HEK293 (cell line): ENCODE results near the gene SLA2.

Experiments
- KLF16 ChIP-seq: fragments of 450-650 bp; formaldehyde crosslinking; IDR thresholded peaks from 2 replicates; pipeline ENCODE4 v1.5.1; 2017; ENCODE audit warnings: missing biosample characterization, missing genetic modification characterization
- KLF8 ChIP-seq: fragments of 450-650 bp; formaldehyde crosslinking; IDR thresholded peaks from 2 replicates; pipeline ENCODE4 v1.5.1; 2016; ENCODE audit warnings: missing biosample characterization, missing genetic modification characterization
- PRDM1 ChIP-seq: fragments of 450-650 bp; formaldehyde crosslinking; IDR thresholded peaks from 2 replicates; pipeline ENCODE4; 2016; ENCODE audit warnings: missing biosample characterization, missing genetic modification characterization
- SP2 ChIP-seq: fragments of 450-650 bp; formaldehyde crosslinking; IDR thresholded peaks from 2 replicates; pipeline ENCODE4 v1.5.1; 2016; ENCODE audit warnings: missing biosample characterization, missing genetic modification characterization
- SP3 ChIP-seq: fragments of 450-650 bp; formaldehyde crosslinking; IDR thresholded peaks from 2 replicates; pipeline ENCODE4 v1.5.1; 2016; ENCODE audit warnings: missing biosample characterization, missing genetic modification characterization
- ZBTB17 ChIP-seq: fragments of 450-650 bp; formaldehyde crosslinking; IDR thresholded peaks from 2 replicates; pipeline ENCODE4 v1.5.1; 2016; ENCODE audit warnings: missing biosample characterization, missing genetic modification characterization
- ZEB2 ChIP-seq: fragments of 450-650 bp; formaldehyde crosslinking; IDR thresholded peaks from 2 replicates; pipeline ENCODE4 v1.5.1; 2016; ENCODE audit warnings: missing biosample characterization, missing genetic modification characterization
- ZFHX2 ChIP-seq: fragments of 450-650 bp; formaldehyde crosslinking; conservative IDR thresholded peaks from 2 replicates; pipeline ENCODE4 v1.5.1; 2016; ENCODE audit warnings: missing biosample characterization, missing genetic modification characterization
- ZNF10 ChIP-seq: fragments of 450-650 bp; formaldehyde crosslinking; IDR thresholded peaks from 2 replicates; pipeline ENCODE4 v1.5.1; 2017; ENCODE audit warnings: missing biosample characterization, missing genetic modification characterization
- ZNF121 ChIP-seq: fragments of 450-650 bp; formaldehyde crosslinking; IDR thresholded peaks from 2 replicates; pipeline ENCODE4 v1.5.1; 2016; ENCODE audit warnings: missing biosample characterization, missing genetic modification characterization
- ZNF133 ChIP-seq: fragments of 450-650 bp; formaldehyde crosslinking; IDR thresholded peaks from 2 replicates; pipeline ENCODE4 v1.5.1; 2016; ENCODE audit warnings: missing biosample characterization, missing genetic modification characterization
- ZNF211 ChIP-seq: fragments of 450-650 bp; formaldehyde crosslinking; IDR thresholded peaks from 2 replicates; pipeline ENCODE4 v1.5.1; 2016; ENCODE audit warnings: low read depth, missing biosample characterization, missing genetic modification characterization
- ZNF23 ChIP-seq: fragments of 450-650 bp; formaldehyde crosslinking; IDR thresholded peaks from 2 replicates; pipeline ENCODE4 v1.5.1; 2016; ENCODE audit warnings: missing biosample characterization, missing genetic modification characterization, borderline replicate concordance
- ZNF350 ChIP-seq: fragments of 450-650 bp; formaldehyde crosslinking; IDR thresholded peaks from 2 replicates; pipeline ENCODE4 v1.5.0; 2017; ENCODE audit warnings: missing biosample characterization, mild to moderate bottlenecking, missing genetic modification characterization
- ZNF391 ChIP-seq: fragments of 450-650 bp; formaldehyde crosslinking; IDR thresholded peaks from 2 replicates; pipeline ENCODE4 v1.5.1; 2016; ENCODE audit warnings: low read depth, missing biosample characterization, missing genetic modification characterization, borderline replicate concordance
- ZNF558 ChIP-seq: fragments of 450-650 bp; formaldehyde crosslinking; IDR thresholded peaks from 2 replicates; pipeline ENCODE4 v1.5.1; 2016; ENCODE audit warnings: missing biosample characterization, missing genetic modification characterization
- ZNF561 ChIP-seq: fragments of 450-650 bp; IDR thresholded peaks from 2 replicates; pipeline ENCODE4 v1.5.1; 2018; ENCODE audit warnings: missing biosample characterization, missing genetic modification characterization, borderline replicate concordance
- ZNF621 ChIP-seq: fragments of 450-650 bp; formaldehyde crosslinking; IDR thresholded peaks from 2 replicates; pipeline ENCODE4 v1.5.1; 2017; ENCODE audit warnings: missing biosample characterization, missing genetic modification characterization
- ZNF777 ChIP-seq: fragments of 450-650 bp; formaldehyde crosslinking; IDR thresholded peaks from 2 replicates; pipeline ENCODE4 v1.5.1; 2017; ENCODE audit warnings: missing biosample characterization, missing genetic modification characterization, borderline replicate concordance
- ZNF792 ChIP-seq: fragments of 450-650 bp; formaldehyde crosslinking; IDR thresholded peaks from 2 replicates; pipeline ENCODE4 v1.5.1; 2016; ENCODE audit warnings: missing biosample characterization, missing genetic modification characterization
- ZSCAN16 ChIP-seq: fragments of 450-650 bp; formaldehyde crosslinking; IDR thresholded peaks from 2 replicates; pipeline ENCODE4 v1.5.1; 2016; ENCODE audit warnings: missing biosample characterization, missing genetic modification characterization
- TF ChIP-seq, protein P1 (sequence below): fragments of 450-650 bp; formaldehyde crosslinking; IDR thresholded peaks from 2 replicates; pipeline ENCODE4 v1.5.0; 2017; ENCODE audit warnings: missing biosample characterization, missing genetic modification characterization, borderline replicate concordance
- TF ChIP-seq, protein P2 (sequence below): fragments of 450-650 bp; formaldehyde crosslinking; IDR thresholded peaks from 2 replicates; pipeline ENCODE4 v1.5.1; 2016; ENCODE audit warnings: missing biosample characterization, missing genetic modification characterization
- TF ChIP-seq, protein P3 (sequence below): fragments of 450-650 bp; formaldehyde crosslinking; IDR thresholded peaks from 2 replicates; pipeline ENCODE4 v1.5.1; 2016; ENCODE audit warnings: missing biosample characterization, missing genetic modification characterization
- TF ChIP-seq, protein P4 (sequence below): fragments of 450-650 bp; formaldehyde crosslinking; IDR thresholded peaks from 2 replicates; pipeline ENCODE4 v1.5.1; 2016; ENCODE audit warnings: missing biosample characterization, missing genetic modification characterization
- TF ChIP-seq, protein P5 (sequence below): fragments of 450-650 bp; formaldehyde crosslinking; IDR thresholded peaks from 2 replicates; pipeline ENCODE4 v1.5.1; 2016; ENCODE audit warnings: missing biosample characterization, missing genetic modification characterization
- TF ChIP-seq, protein P6 (sequence below): fragments of 450-650 bp; formaldehyde crosslinking; IDR thresholded peaks from 2 replicates; pipeline ENCODE4 v1.5.1; 2017; ENCODE audit warnings: missing biosample characterization, missing genetic modification characterization

Gene SLA2

DNA sequence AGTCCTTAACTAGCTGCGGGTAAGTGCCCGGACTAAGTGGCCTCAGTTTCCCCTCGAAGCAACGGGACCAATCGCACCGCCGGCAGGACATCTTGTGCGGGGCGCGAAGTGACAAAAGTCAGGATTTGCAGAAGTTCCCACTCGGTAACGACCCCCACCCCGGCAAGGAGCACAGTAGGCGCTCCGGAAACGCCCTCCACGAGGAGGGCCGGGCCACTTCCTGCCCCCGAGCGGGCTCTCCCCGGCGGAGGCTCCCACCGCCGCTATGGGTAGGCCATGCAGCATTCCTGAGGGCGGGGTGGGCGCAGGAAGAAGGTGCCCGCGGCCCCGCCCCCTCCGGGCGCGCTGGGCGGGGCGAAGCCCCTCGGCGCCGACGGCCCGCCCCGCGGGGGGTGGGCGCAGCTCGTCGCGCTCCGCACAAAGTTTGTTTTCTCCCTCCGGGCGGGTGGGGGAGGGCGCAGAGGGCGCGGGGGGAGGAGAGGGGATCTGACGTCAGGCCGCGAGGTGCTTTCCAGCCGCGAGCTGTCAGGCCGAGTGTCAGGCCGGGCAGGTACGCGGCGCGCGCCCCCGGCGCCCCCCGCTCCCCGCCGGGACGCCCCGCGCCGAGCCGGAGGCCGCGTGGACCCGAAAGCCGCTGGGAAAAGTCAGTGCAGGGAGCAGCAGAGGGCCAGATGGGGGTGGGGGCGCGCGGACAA is 72.7 kb downstream of the SLA2 start, which contains the start of gene TGIF2 (continued):
- TF ChIP-seq, protein P1, sequence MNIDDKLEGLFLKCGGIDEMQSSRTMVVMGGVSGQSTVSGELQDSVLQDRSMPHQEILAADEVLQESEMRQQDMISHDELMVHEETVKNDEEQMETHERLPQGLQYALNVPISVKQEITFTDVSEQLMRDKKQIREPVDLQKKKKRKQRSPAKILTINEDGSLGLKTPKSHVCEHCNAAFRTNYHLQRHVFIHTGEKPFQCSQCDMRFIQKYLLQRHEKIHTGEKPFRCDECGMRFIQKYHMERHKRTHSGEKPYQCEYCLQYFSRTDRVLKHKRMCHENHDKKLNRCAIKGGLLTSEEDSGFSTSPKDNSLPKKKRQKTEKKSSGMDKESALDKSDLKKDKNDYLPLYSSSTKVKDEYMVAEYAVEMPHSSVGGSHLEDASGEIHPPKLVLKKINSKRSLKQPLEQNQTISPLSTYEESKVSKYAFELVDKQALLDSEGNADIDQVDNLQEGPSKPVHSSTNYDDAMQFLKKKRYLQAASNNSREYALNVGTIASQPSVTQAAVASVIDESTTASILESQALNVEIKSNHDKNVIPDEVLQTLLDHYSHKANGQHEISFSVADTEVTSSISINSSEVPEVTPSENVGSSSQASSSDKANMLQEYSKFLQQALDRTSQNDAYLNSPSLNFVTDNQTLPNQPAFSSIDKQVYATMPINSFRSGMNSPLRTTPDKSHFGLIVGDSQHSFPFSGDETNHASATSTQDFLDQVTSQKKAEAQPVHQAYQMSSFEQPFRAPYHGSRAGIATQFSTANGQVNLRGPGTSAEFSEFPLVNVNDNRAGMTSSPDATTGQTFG (tag by site-specific recombination) = no peak
- TF ChIP-seq ZNF391 (tag by site-specific recombination) = no peak
- TF ChIP-seq ZSCAN16 (tag by site-specific recombination) = no peak
- TF ChIP-seq, protein P2, sequence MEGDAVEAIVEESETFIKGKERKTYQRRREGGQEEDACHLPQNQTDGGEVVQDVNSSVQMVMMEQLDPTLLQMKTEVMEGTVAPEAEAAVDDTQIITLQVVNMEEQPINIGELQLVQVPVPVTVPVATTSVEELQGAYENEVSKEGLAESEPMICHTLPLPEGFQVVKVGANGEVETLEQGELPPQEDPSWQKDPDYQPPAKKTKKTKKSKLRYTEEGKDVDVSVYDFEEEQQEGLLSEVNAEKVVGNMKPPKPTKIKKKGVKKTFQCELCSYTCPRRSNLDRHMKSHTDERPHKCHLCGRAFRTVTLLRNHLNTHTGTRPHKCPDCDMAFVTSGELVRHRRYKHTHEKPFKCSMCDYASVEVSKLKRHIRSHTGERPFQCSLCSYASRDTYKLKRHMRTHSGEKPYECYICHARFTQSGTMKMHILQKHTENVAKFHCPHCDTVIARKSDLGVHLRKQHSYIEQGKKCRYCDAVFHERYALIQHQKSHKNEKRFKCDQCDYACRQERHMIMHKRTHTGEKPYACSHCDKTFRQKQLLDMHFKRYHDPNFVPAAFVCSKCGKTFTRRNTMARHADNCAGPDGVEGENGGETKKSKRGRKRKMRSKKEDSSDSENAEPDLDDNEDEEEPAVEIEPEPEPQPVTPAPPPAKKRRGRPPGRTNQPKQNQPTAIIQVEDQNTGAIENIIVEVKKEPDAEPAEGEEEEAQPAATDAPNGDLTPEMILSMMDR (tag by site-specific recombination) = no peak
- peak; percentile 99 for TF ChIP-seq ZNF561 (tag by site-specific recombination)
- TF ChIP-seq, protein P3, sequence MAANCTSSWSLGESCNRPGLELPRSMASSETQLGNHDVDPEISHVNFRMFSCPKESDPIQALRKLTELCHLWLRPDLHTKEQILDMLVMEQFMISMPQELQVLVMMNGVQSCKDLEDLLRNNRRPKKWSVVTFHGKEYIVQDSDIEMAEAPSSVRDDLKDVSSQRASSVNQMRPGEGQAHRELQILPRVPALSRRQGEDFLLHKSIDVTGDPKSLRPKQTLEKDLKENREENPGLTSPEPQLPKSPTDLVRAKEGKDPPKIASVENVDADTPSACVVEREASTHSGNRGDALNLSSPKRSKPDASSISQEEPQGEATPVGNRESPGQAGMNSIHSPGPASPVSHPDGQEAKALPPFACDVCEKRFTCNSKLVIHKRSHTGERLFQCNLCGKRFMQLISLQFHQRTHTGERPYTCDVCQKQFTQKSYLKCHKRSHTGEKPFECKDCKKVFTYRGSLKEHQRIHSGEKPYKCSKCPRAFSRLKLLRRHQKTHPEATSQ = 0 out of 2 replicates have a peak, but pooled peaks have one; percentile 24
- TF ChIP-seq ZNF23 (tag by site-specific recombination) = no peak
- TF ChIP-seq ZNF133 (tag by site-specific recombination) = no peak
- TF ChIP-seq ZNF211 = no peak
- no peak for TF ChIP-seq ZNF777 (tag by site-specific recombination)
- peak; percentile 19; the same call in 1 of the 2 replicates for TF ChIP-seq ZBTB17 (tag by site-specific recombination)
- TF ChIP-seq PRDM1 (tag by site-specific recombination) = no peak
- TF ChIP-seq, protein P4, sequence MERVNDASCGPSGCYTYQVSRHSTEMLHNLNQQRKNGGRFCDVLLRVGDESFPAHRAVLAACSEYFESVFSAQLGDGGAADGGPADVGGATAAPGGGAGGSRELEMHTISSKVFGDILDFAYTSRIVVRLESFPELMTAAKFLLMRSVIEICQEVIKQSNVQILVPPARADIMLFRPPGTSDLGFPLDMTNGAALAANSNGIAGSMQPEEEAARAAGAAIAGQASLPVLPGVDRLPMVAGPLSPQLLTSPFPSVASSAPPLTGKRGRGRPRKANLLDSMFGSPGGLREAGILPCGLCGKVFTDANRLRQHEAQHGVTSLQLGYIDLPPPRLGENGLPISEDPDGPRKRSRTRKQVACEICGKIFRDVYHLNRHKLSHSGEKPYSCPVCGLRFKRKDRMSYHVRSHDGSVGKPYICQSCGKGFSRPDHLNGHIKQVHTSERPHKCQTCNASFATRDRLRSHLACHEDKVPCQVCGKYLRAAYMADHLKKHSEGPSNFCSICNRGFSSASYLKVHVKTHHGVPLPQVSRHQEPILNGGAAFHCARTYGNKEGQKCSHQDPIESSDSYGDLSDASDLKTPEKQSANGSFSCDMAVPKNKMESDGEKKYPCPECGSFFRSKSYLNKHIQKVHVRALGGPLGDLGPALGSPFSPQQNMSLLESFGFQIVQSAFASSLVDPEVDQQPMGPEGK (tag by site-specific recombination) = peak; percentile 66
- TF ChIP-seq ZNF558 (tag by site-specific recombination) = no peak
- TF ChIP-seq ZNF350 = no peak
- no peak for TF ChIP-seq ZNF121 (tag by site-specific recombination)
- TF ChIP-seq ZFHX2 (tag by site-specific recombination) = 0 out of 2 replicates have a peak, but pooled peaks have one; percentile 36
- TF ChIP-seq ZNF792 (tag by site-specific recombination) = no peak
- TF ChIP-seq SP3 = peak; percentile 59
- peak; percentile 79 for TF ChIP-seq SP2 (tag by site-specific recombination)
- no peak for TF ChIP-seq ZNF10 (tag by site-specific recombination)
- peak; percentile 79; the same call in 1 of the 2 replicates for TF ChIP-seq ZEB2 (tag by site-specific recombination)
- TF ChIP-seq KLF8 (tag by site-specific recombination) = peak; percentile 38; the same call in 1 of the 2 replicates
- no peak for TF ChIP-seq ZNF621 (tag by site-specific recombination)
- TF ChIP-seq KLF16 = no peak
- TF ChIP-seq, protein P5, sequence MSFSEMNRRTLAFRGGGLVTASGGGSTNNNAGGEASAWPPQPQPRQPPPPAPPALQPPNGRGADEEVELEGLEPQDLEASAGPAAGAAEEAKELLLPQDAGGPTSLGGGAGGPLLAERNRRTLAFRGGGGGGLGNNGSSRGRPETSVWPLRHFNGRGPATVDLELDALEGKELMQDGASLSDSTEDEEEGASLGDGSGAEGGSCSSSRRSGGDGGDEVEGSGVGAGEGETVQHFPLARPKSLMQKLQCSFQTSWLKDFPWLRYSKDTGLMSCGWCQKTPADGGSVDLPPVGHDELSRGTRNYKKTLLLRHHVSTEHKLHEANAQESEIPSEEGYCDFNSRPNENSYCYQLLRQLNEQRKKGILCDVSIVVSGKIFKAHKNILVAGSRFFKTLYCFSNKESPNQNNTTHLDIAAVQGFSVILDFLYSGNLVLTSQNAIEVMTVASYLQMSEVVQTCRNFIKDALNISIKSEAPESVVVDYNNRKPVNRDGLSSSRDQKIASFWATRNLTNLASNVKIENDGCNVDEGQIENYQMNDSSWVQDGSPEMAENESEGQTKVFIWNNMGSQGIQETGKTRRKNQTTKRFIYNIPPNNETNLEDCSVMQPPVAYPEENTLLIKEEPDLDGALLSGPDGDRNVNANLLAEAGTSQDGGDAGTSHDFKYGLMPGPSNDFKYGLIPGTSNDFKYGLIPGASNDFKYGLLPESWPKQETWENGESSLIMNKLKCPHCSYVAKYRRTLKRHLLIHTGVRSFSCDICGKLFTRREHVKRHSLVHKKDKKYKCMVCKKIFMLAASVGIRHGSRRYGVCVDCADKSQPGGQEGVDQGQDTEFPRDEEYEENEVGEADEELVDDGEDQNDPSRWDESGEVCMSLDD (tag by site-specific recombination) = no peak
- TF ChIP-seq, protein P6, sequence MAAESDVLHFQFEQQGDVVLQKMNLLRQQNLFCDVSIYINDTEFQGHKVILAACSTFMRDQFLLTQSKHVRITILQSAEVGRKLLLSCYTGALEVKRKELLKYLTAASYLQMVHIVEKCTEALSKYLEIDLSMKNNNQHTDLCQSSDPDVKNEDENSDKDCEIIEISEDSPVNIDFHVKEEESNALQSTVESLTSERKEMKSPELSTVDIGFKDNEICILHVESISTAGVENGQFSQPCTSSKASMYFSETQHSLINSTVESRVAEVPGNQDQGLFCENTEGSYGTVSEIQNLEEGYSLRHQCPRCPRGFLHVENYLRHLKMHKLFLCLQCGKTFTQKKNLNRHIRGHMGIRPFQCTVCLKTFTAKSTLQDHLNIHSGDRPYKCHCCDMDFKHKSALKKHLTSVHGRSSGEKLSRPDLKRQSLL (tag by site-specific recombination) = no peak
